Prostate gland (tissue), 2 donors: Measurements from ENCODE around the gene SEC14L6.
"Not testable (repeated sequence)": the region's sequence is repeated elsewhere in the genome, so short reads cannot be mapped to it uniquely, and the experiment has no call there.

Experiments used
- POLR2A ChIP-seq: fragments of 450-650 bp; IDR thresholded peaks from one replicate; pipeline ENCODE4 v1.6.1; 2016; ENCODE audit warnings: antibody characterized with exemption, mild to moderate bottlenecking
- TF ChIP-seq, protein P1 (sequence below), 4 experiments: fragments of 200-600 bp in 2 of 4; fragments of 450-650 bp in 2 of 4; sonication (generic) in 2 of 4; IDR thresholded peaks; 1 replicate in 3 of 4; 2 replicates in 1 of 4; pipeline ENCODE4 v1.5.1; 2016 to 2019; ENCODE audit warnings: antibody characterized with exemption in 4 of 4, mild to moderate bottlenecking in 2 of 4, moderate library complexity in 2 of 4

DNA sequence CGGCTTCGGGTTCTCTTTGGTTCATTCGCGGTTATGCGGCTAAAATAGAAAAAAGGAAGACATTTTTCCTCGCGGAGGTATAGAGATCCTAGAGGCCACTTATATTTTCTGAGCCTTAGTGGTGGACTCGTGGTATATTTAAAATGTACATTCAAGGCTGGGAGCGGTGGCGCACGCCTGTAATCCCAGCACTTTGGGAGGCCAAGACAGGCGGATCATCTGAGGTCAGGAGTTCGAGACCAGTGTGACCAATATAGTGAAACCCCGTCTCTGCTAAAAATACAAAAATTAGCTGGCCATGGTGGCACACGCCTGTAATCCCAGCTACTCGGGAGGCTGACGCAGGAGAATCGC is 45.8 kb upstream of the SEC14L6 start:
- TF ChIP-seq, protein P1, sequence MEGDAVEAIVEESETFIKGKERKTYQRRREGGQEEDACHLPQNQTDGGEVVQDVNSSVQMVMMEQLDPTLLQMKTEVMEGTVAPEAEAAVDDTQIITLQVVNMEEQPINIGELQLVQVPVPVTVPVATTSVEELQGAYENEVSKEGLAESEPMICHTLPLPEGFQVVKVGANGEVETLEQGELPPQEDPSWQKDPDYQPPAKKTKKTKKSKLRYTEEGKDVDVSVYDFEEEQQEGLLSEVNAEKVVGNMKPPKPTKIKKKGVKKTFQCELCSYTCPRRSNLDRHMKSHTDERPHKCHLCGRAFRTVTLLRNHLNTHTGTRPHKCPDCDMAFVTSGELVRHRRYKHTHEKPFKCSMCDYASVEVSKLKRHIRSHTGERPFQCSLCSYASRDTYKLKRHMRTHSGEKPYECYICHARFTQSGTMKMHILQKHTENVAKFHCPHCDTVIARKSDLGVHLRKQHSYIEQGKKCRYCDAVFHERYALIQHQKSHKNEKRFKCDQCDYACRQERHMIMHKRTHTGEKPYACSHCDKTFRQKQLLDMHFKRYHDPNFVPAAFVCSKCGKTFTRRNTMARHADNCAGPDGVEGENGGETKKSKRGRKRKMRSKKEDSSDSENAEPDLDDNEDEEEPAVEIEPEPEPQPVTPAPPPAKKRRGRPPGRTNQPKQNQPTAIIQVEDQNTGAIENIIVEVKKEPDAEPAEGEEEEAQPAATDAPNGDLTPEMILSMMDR (IDR thresholded peaks at IDR 0.05), result not testable (repeated sequence)
- TF ChIP-seq POLR2A, result not testable (repeated sequence)
